T-helper 9 cell (primary cell): ENCODE measurements around the gene HOXD13.

Experiments
- DNase-seq: peaks from one replicate; pipeline ENCODE4 v3.0.0-alpha.2; 2020

Gene HOXD13

DNA sequence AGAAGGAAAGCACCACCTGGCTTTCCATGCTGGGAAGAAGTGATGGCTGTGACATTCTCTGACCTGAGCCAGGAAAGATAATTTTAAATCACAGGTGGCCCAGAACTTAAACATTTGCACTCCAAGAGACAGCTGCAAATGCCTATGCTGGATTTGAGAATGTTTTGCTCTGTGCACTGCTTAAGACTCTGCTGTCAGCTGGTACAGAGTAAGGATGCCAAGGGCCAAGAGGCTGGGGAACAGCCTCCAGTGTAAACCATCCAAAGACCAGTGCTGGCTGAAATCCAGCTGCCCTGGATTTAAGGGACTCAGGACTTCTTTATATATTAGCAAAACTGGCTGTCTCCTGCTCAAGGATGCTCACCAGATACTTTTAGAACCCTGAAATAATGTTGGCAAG lies 40.9 kb downstream of the HOXD13 start:
- no peak for DNase-seq

GRCh38 chr2:176134035-176134434 lies 41.5 kb downstream of the HOXD13 start:
- DNase-seq, result no peak

DNA sequence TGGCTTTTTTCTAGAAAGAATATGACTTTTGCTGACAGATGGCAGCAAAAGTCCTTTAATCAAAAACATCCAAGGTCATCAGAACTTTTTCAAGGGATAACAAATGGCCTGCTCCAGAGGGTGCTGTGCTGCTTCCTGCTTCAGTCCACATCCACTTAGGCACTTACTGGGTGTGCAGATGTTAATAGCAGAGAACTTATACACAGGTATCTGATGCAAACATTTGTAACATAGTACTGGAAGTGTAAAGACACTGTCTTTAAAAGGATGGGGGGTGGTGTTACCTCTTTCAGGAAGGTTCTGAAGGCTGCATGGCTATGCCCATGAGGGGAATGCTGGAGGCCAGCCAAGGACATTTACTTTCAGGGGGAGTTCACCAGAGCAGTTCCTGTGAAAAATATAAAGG lies 42.5 kb downstream of the HOXD13 start:
- DNase-seq, result no peak

GRCh38 chr2:176136374-176137251 lies 44.1 kb downstream of the HOXD13 start:
- no peak for DNase-seq

- DNase-seq, result no peak
Measured at GRCh38 chr2:176137252-176137580, 44.7 kb downstream of the HOXD13 start.

GRCh38 chr2:176137906-176138305 lies 45.4 kb downstream of the HOXD13 start:
- no peak for DNase-seq

GRCh38 chr2:176138526-176138922 lies 46.0 kb downstream of the HOXD13 start:
- DNase-seq, result no peak

DNA sequence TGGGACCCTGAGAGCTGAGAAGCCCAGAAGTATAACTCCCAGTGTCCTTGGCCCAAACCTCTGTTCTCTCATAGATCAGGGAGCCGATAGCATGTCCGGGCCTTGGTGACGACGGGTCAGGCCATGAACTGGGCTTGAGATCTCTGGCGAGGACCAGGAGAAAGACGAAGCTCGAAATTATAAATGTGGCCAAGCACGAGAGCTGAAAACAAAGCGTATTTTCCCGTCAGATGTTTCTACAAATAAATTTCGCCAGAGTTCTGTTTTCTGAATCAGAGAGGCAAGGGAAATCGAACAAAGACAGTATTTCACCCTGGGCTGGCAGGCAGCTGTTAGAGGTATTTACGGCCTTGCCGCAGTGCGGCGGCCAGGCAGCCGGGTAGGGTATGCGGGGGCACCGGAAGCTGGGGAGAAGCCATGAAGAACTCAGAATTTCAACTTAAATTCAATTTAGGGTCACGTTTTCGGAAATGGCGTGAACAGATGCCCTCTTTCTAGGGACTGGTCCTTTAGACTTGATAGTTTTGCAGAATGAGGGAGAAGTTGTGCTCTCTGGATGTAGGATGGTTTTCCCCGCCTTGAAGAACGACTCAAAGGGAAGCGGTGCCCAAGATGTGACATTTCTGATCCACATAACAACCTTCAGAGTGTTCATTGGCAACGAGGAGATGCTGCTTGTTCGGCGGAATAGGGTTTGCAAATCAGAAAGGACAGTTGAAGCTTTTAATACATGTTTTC lies 46.6 kb downstream of the HOXD13 start:
- DNase-seq, result no peak

DNA sequence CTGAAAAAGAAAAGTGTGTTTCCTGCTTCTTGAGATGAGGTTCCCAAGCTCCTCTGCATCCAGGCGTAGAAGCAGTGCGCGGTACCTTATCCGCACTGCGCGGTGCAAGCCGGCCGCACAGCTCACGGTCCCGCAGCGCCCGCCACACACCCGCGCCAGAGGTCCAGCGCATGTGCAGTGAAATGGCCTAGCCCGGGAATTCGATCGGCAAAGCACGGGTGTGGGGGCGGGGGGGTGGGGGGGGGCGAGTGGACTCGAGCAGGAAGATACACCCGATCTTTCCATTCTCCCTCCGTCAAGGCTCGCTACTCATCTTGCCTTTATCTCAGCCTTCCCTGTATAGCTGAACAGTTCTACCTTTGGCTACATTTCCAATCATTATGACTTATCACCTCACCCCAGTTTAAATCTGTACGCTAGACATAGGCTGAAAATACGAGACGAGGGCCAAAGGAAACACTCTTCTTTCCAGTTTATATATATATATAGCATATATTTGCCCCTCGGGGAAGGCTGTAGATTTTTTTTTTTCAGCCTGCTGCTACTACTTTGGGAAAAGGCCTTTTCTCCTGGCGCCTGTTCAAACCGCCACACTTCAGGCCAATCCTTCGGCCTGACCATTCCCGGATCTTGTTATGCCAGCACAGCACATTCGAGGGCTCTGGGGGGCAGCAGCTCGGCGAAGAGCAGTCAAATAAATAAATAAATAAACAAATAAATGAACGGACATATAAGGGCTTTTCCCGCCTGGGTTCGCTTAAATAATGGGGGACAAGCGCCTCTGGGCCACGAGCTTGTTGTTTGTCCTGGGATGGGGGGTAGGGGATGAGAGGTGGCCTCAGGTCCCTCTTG lies 47.4 kb downstream of the HOXD13 start:
- no peak for DNase-seq

DNA sequence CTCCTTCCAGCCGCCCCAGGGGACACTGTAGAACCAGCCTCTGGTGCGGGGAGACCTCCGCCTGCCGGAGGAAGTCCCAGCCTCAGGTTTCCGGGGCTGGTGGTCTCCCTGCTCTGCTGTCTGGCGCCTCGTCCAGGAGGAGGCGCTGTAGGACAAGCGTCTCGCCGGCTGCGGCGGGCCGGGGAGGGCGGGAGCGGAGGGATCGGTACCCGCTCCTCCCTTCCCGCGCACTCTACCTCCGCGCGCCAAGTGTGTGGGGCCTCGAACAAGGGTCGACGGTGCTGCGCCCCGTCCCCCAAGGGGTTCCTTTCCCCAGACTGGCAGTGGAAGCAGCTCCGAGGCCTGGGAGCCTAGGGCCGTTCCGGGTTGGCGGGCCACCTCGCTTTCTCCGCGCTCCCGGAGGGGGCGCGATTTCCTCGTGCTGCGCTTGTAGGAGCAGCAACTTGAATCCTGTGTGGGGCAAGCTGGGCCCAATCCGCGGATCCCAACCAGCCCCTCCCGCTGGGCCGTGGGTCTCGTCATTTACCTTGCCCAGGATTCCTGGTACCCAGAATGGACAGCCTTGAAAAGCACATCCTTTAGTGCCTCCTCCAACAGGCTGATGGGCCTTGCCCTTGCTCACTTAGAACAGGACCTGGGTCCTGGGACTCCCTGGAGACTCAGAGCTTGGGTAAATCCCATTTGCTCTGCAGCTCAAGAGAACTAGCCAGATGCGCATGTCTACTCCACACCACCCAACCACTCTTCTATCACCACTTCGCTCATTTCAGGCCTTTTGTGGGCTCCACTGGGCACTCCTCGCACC lies 48.2 kb downstream of the HOXD13 start:
- peak; percentile 44 for DNase-seq

GRCh38 chr2:176142281-176142680 lies 49.8 kb downstream of the HOXD13 start:
- DNase-seq, result no peak
